Activated CD4-positive, alpha-beta T cell treated with anti-CD3 and anti-CD28 coated beads, Interleukin-2, Interleukin-6, amounts not matched to agents 100 ng/mL and 50 ng/mL, durations not matched to agents 16 hours and 8 hours (primary cell): Measurements from ENCODE around the gene PCID2.

ENCODE experiments used
- DNase-seq: peaks from one replicate; pipeline ENCODE4 v3.0.0-alpha.2; 2020

Gene PCID2

DNA sequence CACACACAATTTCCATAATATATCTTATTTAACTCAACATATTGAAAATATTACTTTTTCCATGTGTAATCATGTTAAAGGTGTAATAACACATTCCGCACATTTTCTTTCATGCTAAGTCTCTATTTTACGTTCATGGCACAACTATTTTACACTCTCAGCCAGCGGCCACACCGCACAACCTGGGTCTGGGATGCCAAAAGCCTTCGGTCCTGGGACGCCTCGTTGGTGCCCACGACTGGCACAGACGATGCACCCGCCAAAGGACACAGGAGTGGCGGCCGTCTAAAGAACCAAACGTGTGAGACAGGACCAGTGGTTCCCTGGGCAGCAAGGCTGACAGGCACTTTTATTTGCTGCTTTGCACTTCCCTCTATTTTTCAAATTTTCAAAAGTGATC lies 60.1 kb downstream of the PCID2 start:
- DNase-seq: no peak

DNA sequence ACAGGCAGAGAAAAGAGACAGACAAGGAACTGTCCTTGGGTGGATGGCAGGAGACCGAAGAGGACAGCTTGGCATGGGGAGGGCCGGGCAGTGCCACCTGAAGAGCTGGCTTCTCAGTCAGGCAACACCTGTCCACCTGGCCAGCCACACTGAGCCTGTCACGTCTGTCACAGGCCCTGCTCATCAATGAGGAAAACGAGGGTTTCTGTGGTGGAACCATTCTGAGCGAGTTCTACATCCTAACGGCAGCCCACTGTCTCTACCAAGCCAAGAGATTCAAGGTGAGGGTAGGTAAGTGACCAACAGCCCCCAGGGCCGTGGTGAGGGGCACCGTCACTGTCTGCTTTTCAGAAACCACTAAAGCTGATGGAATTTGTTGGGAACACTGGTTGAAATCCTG lies 61.3 kb downstream of the PCID2 start:
- no peak for DNase-seq

GRCh38 chr13:113146750-113147149 lies 61.7 kb downstream of the PCID2 start:
- DNase-seq: no peak

DNA sequence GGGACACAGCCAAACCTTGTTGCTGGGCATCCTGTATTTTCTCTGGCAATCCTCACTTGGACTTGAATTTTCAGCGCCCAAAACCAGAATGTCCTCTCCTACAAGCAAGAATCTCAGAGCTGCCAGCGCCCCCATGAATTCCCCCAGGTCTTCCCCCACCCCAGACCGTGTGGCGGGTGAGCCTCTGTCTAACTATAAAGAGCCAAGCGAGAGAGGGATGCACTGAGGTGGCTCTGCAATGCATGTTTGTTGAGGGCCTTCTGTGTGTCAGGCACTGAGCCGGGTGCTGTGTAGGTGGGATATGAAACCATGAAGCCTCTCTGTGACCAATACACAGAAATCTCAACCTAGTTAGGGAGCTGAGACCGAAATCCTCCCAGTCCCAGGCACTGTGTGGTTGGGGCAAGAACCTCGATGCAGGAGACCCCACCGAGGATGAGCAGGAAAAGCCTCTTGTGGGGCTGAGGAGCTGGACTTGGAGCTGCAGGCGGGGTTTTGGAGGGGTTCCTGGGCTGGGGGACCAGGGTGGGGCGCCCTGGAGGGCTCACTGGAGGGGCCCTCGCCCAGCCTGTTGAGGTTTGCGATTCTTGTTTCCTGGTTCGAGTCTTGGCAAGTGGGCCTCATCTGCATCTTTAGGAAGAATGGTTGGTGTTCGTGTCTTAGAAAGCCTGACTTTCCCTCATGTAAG lies 62.4 kb downstream of the PCID2 start:
- DNase-seq: no peak

DNA sequence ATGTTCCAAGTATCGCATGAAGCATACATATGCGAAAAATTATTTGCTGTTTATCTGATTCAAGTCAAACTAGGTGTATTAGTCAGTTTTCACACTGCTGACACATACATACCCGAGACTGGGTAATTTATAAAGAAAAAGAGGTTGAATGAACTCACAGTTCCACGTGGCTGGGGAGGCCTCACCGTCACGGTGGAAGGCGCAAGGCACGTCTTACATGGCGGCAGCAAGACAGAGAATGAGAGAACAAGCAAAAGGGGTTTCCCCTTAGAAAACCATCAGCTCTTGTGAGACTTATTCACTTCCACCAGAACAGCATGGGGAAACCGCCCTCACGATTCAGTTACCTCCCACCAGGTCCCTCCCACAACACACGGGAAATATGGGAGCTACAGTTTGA lies 63.0 kb downstream of the PCID2 start:
- peak; percentile 8 for DNase-seq

- DNase-seq: no peak
Measured at GRCh38 chr13:113144255-113144629, 64.2 kb downstream of the PCID2 start.

GRCh38 chr13:113143466-113144254 lies 64.8 kb downstream of the PCID2 start:
- no peak for DNase-seq

DNA sequence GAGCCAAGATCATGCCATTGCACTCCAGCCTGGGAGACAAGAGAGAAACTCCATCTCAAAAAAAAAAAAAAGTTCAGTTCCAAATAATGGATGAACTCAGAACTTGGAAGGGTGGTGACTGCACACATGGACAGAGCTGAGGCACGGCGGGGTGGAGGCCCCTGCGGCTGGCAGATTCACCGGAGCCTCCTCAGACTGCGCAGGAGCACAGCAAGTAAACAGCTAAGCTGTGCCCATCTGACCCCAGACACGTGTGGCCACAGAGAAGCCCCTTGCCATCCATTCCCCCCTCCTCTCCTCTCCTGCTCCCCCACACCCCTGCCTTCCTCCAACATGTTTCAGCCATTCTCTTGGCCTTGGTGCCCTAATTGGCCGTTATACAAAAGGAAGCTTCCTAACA lies 65.6 kb downstream of the PCID2 start:
- DNase-seq: no peak

DNA sequence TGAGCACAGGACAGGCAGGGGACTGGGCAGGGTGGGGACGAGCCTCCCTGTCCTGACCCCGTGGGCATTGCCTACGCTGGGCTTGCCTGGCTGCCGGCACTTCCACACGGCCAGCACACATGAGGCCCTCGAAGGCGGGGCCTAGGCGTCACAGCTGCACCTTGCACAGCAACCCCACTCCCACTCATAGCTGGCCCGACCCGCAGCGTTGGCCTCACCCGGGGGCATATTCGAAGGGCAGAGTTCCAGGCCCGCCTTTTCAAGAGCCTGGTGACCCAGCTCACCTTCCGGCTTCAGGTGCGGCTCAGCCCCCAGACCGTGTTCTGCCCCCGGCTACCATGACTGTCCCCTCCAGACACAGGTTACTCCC lies 66.9 kb downstream of the PCID2 start:
- DNase-seq: no peak

- no peak for DNase-seq
Measured at GRCh38 chr13:113140677-113141600, 67.5 kb downstream of the PCID2 start.

GRCh38 chr13:113139577-113139976 lies 68.9 kb downstream of the PCID2 start:
- DNase-seq: no peak

- DNase-seq: no peak
Measured at GRCh38 chr13:113138792-113139551, 69.5 kb downstream of the PCID2 start.

GRCh38 chr13:113137691-113138298 lies 70.7 kb downstream of the PCID2 start:
- no peak for DNase-seq

- DNase-seq: no peak
Measured at GRCh38 chr13:113135281-113135760, 73.1 kb downstream of the PCID2 start.

DNA sequence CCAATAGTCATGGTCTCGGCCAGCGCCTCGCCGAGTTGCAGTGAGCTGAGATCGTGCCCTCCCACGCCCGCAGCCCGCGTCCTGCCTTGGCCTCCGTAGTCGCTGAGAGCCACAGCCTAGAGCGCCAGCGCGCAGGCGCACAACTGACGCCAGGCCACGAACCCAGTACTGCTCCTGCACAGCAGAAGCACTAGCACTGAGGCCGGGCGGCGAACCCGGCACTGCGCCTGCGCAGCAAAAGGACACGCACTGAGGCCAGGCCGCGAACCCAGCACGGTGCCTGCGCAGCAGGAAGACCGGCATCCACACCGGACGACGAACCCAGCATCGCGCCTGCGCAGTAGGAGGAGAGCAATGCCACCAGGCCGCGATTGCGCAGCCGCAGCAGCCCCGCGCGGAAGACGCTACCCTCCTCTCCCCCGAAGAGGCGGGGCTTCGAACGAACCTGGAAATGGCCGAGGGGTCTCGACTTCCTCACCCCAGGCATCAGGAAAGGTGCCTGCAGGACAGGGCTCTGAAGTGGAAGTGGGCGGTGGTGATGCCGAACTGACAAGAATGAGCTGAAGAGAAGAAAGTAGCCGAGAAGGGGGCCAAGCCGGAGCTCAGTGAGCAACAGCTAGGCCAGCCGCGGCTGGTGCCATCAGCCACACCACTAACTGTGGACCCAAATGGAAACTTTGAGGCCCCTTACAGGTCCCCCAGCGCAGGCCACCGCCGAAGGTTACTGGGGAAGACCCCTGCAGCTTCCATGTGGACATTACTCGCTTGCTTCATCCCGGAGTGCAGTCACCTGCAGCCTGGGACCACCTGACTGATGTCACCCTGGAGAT lies 78.3 kb downstream of the PCID2 start:
- peak; percentile 38 for DNase-seq

GRCh38 chr13:113129480-113129879 lies 79.0 kb downstream of the PCID2 start:
- no peak for DNase-seq
